ENCODE measurements around the gene NPAS2. TPM values are rescaled to one million over a fixed set of nuclear protein-coding genes. Genes with fewer than 3 reads are reported as not detected.

The NPAS2 gene
- total RNA-seq, 1 experiment from 2014 or later: 93.5 TPM

Other genes starting within 250 kb of the NPAS2 start
- gene RPL31, start 182.2 kb downstream of the NPAS2 start, total RNA-seq (2014; rRNA removed; shearing (Covaris generic)): 1,686 and 1,803 TPM in 2 replicates